GM04503 (cell line): ENCODE results near the gene THAP11.
"Not testable (repeated sequence)": the region's sequence is repeated elsewhere in the genome, so short reads cannot be mapped to it uniquely, and the experiment has no call there.

Source experiments
- DNase-seq: peaks from one replicate; pipeline ENCODE4 v3.0.0-alpha.2; 2012; ENCODE audit warnings: low read depth

The THAP11 gene

DNA sequence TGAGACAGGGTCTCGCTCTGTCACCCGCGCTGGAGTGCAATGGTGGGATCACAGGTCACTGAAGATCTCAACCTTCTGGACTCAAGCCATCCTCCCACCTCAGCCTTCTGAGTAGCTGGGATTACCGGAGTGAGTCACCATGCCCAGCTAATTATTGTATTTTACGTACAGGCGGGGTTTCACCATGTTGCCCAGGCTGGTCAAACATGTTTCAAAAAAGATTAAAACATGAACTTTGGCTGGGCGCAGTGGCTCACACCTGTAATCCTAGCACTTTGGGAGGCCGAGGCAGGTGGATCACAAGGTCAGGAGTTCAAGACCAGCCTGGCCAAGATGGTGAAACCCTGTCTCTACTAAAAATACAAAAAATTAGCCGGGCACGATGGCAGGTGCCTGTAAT lies 4.9 kb upstream of the THAP11 start:
- DNase-seq: not testable (repeated sequence)

DNA sequence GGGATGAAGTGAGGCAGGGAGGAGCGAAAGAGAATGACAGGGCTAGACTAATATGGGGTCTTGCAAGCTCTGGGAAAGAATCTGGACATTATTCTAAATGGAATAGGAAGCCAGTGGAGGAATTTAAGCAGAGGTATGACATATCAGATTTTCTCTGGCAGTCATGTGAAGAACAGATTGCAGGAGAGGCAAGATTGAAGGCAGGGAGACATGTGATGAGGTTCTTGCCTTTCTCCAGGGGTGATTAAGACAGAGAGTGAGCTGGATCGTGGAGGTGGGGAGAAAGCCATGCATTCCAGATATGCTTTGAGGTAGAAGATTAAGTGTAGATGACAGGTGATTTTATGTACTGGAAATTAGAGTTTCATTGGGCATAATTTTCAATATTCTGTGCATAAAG lies 4.3 kb upstream of the THAP11 start:
- DNase-seq: no peak

DNA sequence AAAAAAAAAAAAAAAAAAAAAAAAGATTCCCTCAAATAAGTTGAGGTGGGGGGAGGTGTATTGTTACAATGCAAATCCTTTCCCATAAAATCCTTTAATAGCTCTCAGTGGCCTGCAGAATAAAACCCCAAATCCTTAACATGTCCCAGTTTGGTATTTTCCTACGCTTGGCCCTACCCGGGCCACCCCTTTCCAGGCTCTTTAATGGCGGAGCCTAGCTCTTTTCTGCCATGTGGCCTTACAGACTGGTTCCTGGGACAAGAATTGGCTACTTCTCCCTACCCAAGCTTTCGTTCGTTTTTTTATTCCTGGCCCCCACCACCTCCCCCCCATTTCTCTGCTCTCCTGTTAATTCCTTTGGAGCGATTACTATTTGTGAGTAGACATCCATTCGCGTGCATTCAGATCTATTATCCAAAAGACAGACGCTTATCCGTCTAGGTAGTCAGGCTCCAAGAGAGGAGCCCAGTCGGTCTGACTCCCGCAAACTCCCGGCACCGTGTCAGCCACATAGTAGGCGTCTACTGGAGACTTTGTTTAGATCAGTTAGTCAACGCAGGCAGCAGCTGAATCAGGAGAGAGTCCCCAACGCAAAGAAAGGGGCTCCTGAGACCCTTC lies 813 bp upstream of the THAP11 start:
- DNase-seq: no peak

DNA sequence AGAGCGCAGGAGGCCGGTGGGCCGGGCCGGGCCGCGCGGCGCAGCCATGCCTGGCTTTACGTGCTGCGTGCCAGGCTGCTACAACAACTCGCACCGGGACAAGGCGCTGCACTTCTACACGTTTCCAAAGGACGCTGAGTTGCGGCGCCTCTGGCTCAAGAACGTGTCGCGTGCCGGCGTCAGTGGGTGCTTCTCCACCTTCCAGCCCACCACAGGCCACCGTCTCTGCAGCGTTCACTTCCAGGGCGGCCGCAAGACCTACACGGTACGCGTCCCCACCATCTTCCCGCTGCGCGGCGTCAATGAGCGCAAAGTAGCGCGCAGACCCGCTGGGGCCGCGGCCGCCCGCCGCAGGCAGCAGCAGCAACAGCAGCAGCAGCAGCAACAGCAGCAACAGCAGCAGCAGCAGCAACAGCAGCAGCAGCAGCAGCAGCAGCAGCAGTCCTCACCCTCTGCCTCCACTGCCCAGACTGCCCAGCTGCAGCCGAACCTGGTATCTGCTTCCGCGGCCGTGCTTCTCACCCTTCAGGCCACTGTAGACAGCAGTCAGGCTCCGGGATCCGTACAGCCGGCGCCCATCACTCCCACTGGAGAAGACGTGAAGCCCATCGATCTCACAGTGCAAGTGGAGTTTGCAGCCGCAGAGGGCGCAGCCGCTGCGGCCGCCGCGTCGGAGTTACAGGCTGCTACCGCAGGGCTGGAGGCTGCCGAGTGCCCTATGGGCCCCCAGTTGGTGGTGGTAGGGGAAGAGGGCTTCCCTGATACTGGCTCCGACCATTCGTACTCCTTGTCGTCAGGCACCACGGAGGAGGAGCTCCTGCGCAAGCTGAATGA lies 606 bp downstream of the THAP11 start:
- no peak for DNase-seq

DNA sequence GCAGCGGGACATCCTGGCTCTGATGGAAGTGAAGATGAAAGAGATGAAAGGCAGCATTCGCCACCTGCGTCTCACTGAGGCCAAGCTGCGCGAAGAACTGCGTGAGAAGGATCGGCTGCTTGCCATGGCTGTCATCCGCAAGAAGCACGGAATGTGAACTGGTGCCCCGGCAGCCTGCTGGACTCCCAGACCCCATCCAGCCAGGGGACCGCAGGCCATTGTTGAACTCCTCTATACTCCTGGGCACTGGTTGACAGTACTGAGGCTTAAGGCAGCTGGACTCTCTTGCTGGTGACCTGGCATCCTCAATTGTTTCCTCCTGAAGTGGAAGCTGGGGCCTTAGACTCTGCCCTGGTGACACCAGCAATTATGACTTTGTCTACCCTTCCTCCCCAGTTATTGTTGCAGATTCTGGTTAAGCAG lies 1.2 kb downstream of the THAP11 start:
- DNase-seq: no peak

DNA sequence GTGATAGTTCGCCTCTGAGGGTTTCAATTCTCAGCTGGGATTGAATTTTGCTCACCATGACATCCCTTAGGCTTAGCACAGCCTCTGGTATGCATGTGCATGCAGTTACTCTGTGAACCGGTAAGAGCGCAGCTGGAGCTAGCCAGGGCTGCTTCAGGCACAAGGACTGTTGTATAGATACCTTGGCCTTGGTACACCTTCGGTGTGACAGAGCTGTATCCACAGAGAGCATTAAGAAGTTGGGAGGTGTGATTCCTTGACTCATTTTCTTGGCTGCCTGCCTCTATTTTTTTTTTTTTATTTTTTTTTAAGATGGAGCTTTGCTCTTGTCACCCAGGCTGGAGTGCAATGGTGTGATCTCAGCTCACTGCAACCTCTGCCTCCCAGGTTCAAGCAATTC lies 2.4 kb downstream of the THAP11 start:
- DNase-seq: no peak

DNA sequence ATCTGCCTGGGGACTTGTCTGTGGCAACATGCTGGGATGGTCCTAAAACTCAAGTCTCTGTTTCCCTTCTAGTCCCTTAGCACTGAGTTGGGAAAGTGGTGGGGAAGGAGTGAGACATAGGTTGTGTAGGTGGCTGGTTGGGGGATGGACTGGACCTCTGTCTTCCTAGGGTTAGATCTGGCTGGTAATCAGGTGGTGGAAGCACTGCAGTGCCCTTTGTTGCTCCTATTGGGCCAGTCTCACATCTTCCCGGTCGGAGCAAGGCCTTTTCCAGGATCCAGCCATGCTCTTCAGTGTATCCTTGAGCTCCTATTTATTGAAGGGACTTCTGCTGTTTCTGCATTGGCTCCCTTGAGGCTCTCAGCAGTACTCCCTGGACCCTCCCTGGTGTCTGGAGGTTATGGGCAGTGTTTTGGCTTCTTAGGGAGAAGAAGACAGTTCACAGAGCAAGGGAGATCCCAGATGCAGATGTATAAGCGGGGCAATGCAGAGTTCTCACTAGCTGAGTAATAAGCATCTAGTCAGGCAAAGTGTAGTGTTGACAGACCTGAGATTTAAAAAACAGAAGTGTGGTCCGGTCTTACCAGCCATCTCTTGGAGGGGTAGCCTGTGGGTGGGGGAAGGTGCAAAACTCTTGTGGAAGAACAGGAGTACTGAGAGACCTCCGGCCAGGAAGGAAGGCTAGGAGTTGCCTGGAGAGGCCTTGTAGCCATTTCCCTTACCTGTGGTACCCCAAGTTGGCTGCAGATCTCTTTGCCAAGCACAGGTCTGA lies 3.4 kb downstream of the THAP11 start:
- no peak for DNase-seq

DNA sequence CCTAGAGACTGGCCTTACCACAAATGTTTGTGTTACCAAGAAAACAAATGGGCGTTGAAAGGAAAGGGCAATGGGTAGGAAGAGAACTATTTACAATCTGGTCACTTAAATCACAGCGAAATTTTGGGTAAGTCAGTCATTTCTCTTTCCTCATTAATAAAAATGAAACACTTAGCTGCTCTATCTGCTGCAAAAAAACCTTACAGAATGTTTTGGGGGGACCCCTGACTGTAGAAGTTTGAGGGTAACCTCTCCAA lies 3.9 kb downstream of the THAP11 start:
- DNase-seq: no peak

DNA sequence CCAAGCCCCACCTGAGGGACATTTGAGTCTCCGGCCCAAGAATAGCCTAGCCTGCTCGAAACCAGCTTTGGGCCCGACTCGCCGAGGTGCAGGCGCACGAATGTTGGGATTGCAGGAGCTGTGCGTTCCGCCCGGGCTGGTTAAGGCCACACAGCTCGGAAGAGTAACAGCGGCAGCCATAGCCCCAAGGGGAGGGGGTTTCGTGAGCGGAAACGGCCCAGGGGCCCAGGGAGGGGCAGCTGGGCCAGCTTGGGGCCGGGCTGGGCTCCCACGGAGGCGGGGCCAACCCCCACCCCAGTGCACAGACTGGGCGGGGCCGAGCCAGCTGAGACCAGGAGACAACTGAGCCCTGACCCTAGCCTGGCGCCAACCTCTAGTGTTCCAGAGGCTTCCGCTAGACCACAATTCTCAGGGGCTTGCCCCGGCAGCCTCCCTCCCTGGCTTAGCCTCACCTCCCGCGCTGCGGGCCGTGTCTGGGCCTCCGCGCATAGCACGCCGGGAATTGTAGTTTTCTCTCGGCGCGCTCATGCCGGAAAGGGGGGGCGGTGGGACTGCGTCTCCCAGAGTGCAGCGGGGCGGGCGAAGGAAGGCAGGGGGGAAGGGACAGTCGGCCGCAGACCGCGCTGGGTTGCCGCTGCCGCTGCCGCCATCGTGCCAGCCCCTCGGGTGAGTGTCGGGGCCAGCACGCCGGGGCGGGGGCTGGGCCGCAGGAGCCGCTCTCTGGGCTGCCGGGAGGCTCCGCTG lies 4.4 kb downstream of the THAP11 start, which contains the start of gene NUTF2:
TSS of gene NUTF2 (plus strand) at position 614 of the 744 bp plus-strand sequence. CDS start 18,198 bp downstream, outside the sequence.
- peak; percentile 64 for DNase-seq

DNA sequence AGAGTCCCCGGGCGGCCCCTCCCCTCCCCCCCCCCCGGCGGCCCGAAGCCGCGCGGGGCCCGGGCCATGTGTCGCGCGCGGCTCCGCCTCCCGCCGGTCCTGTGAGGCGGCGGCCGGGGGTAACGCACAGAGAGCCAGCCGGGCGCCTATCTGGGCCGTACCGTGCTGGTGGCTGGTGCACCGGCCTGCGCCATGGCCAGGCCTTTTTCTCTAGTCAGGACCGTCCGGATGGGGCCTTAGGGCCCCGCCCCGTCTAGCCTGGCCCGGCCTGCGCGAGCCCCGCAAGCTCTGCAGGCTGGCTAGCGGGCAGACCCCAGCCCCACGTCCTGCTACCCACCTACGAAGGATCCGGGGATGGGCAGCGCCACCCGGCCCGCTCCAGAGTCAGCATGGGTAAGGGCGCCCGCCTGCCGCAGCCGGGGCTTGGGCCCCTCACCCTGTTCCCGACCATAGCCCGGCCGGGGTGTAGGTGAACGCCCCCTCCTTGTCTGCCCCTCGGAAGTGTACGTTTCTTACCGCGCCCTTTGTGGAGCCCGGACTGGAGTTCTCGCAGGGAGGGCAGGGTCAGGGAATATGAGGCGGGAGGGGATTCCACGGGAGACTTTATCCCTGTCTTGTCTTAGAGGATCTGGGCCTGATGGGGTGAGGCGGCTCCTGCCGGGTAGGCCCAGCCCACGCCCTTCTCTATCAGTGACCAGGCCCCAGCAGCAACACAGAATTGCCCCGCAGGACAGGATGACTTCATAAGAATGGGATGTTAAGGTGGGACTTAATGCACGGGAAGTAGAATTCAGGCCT lies 5.1 kb downstream of the THAP11 start, which contains the start of gene CENPT:
TSS of gene CENPT (minus strand) at position 630 of the 798 bp plus-strand sequence. CDS start 13,834 bp downstream, outside the sequence.
- no peak for DNase-seq

DNA sequence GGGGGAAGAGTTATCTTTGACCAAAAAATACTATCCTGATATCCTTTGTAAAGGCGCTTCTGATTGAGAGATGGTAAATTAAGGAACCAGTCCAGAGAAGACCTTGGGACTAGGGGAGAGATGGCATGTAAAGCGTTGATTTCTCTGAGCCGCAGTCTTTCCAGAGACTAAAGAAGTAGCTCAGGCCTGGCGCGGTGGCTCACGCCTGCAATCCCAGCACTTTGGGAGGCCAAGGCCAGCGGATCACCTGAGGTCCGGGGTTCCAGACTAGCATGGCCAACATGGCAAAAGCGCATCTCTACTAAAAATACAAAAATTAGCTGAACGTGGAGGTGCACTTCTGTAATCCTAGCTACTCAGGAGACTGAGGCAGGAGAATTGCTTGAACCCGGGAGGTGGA lies 6.0 kb downstream of the THAP11 start:
- DNase-seq: no peak

DNA sequence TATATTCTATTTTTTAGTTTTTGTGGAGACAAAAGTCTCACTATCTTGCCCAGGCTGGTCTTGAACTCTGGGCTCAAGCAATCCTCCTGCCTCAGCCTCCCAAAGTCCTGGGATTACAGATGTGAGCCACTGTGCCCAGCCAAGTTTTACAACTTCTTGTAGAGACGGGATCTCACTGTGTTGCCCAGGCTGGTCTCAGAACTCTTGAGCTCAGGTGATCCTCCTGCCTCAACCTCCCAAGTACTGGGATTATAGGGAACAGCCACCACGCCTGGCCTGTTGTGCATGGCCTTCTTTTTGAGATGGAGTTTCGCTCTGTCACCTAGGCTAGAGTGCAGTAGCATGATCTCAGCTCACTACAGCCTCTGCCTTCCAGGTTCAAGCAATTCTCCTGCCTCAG lies 11.6 kb downstream of the THAP11 start:
- no peak for DNase-seq

DNA sequence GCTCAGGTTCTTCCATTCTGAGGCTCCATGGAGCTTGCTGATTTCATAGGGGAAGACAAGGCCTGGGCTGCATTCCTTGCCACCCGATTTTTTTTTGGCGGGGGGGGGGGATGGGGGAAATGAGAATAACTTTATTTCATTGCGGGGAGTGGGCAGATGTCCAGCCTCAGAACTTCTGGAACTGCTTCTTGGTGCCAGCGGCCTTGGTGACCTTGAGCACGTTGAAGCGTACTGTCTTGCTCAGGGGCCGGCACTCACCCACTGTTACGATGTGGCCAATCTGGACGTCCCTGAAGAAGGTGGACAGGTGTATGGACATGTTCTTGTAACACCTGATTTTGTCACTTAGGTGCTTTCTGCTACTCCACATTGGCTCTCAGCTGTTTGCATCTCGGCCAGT lies 13.7 kb downstream of the THAP11 start:
- no peak for DNase-seq

DNA sequence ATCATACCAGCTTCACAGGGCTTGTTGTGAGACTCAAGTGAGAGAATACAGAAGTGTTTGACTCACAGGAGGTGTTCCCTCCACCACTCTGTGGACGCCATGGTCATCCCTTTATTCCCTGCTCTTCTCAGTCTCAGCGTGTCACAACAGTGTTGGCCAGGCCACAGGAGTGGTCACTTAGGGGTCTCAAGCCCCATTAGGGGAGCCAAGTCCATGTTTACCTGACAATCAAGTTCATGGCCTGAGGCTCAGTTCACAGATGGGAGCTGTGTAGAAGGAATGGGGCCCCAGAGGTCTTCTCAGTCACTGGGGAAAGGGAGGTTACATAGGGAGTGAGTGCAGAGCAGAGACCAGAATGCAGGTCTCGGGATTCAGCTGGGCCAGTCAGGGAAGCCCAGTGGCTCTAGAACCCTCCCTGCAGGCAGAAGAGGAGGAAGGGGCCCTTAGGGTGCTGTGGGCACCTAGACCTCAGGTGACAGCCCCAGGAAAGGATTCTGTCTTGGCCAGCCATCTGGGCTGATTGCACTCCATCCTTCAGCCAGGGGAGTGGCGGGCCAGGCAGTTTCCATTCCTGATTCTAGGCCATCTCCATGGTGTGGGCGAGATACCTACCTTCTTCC lies 14.9 kb downstream of the THAP11 start:
- DNase-seq: no peak

DNA sequence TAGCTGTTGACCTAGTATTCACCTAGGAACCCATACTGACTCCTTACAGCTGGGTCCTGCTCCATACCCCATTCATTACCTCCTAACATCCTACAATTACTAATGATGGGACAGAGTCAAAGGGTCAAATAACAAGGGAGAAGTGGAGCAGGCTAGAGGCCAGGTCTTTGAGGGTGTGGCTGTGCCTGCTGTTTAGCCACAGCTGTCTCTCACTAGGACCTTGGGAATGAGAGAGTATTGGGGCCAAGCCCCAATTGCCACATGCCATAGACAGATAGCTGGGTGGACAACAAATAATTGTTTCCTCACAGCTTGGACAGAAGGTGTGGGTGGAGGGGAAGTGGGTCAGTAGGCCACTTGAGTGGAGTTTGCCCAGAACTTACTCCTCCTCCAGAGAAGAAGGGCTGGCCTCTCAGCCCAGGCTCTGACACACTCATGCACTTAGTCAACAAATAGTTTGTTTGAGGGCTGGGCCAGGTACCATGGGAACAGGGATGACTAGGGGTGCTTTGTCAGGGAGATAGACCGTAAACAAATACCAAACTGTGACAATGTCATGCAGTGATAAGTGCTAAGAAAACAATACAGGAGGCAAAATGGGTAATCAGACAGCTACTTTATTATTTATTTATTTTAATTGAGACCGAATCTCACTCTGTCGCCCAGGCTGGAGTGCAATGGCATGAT lies 15.6 kb downstream of the THAP11 start:
- DNase-seq: peak; percentile 99

DNA sequence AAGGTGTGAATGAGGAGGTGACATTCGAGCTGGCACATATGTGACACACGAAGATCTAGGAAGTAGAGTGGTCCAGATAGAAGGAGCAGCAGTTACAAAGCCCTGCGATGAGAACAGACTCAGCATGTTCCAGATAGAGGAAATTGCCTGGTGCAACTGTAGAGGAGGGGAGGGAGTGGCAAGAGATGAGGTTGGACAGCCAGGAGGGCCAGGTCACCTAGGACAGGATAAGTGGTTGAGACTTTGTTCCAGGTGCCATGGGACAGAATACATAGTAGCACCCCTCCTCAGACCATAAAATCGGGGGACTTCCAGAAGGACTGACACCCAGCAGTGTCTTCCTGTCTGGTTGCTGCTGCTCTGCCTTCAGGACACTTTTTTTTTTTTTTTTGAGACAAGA lies 16.4 kb downstream of the THAP11 start:
- DNase-seq: no peak

DNA sequence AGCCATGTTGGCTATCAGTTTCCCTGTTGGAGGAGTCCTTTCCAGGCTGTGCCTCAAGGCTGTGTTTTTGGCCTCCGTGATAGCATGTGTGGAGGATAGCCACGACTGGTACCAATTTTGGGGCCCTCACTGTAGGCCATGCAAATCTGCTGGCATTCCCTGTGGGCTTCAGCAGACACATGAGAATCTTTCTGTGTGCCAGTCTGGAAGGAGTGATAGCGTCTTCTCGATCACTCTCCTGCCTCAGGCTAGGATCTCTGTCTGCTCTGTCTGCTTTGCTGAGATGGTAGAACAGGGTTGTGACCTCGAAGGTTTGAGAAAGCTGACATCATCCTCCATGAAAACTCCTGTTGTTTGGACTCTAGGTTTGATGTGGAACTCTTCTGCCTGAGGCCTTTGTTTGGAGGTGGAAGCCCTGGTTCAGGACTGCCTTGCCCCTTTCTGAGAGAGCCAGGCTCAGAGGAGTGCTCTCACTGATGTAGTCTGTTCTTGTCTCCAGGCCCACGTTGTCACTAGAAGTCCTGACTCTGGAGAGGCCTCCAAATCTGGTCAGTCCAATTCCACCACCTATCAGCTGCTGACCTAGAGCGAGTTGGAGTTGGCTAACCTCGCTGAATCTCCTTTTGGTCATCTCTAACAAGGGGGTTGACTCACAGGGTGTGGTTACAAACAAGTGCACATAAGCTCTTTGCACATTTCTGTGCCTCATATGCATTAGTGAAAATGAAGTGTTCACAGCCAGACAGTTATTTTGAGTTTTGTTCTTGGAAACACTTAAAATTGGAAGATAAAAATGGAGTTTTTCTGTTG lies 18.7 kb downstream of the THAP11 start:
- no peak for DNase-seq

DNA sequence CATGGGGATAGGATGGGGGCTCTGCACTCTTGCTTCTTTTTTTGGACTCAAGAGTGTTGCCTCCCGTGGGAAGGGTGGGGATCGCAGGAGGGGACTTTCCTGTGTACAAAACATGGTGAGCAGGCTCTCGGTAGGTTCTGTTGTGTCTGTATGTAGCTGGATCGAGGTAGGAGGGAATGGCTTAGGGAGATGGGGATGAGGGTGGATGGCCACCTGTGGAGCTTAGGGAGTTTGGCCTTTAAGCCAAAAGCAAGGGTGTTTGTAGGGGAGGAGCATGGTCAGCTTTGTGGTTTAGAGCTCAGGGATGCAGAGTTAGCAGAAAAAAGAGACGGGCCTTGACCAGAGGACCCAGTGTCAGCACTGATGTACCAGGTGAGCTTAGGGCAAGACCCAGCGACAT lies 19.8 kb downstream of the THAP11 start:
- no peak for DNase-seq
